Transverse colon (tissue), 4 donors: Measurements from ENCODE around the gene WDR48. TPM values are rescaled to one million over a fixed set of nuclear protein-coding genes. Genes with fewer than 3 reads are reported as not detected.

ENCODE experiments used
- DNase-seq: peaks from one replicate; pipeline ENCODE4 v3.0.0-alpha.2; 2019
- H3K27ac ChIP-seq, 4 donors: fragments of 200-600 bp; sonication (generic); 2 replicates each; pipeline ENCODE4 v1.5.1; 2016 to 2018; ENCODE audit warnings: inconsistent platforms in 4 of 4
- H3K27me3 ChIP-seq: fragments of 200-600 bp; sonication (generic); 2 replicates; pipeline ENCODE4 v1.5.1; 2017; ENCODE audit warnings: inconsistent platforms
- H3K36me3 ChIP-seq, 4 donors: fragments of 200-600 bp; sonication (generic); 2 replicates each; pipeline ENCODE4 v1.5.1; 2017 to 2019; ENCODE audit warnings: inconsistent platforms in 4 of 4
- H3K4me1 ChIP-seq, 4 donors: fragments of 200-600 bp; sonication (generic); 2 replicates each; pipeline ENCODE4 v1.5.1; 2017 to 2020; ENCODE audit warnings: inconsistent platforms in 4 of 4
- H3K4me3 ChIP-seq, 4 donors: fragments of 200-600 bp; sonication (generic); 1 replicate in 1 of 4; 2 replicates in 3 of 4; pipeline versions ENCODE4 v1.5.1 to v1.6.1; 2017 to 2019; ENCODE audit warnings: inconsistent platforms in 4 of 4
- H3K9me3 ChIP-seq, 2 donors: fragments of 200-600 bp; sonication (generic); 2 replicates each; pipeline ENCODE4 v1.5.1; 2017 to 2019; ENCODE audit warnings: inconsistent platforms in 2 of 2
- CTCF ChIP-seq, 5 experiments: fragments of 200-600 bp in 3 of 5; fragments of 450-650 bp in 2 of 5; sonication (generic) in 3 of 5; IDR thresholded peaks; 1 replicate in 2 of 5; 2 replicates in 3 of 5; pipeline ENCODE4 v1.5.1; 2016 to 2017; ENCODE audit warnings: antibody characterized with exemption in 5 of 5, inconsistent platforms in 3 of 5, mild to moderate bottlenecking in 2 of 5, moderate library complexity in 1 of 5
- EP300 ChIP-seq: sonication (generic); formaldehyde crosslinking; IDR thresholded peaks from one replicate; pipeline ENCODE4 v1.6.1; 2017; ENCODE audit warnings: antibody characterized with exemption, low read depth
- POLR2A ChIP-seq: fragments of 450-650 bp; IDR thresholded peaks from one replicate; pipeline ENCODE4 v1.6.1; 2016; ENCODE audit warnings: antibody characterized with exemption, mild to moderate bottlenecking, moderate library complexity
- POLR2AphosphoS5 ChIP-seq, 3 donors: sonication (generic); formaldehyde crosslinking; IDR thresholded peaks; one replicate each; pipeline ENCODE4 v1.6.1; 2016; ENCODE audit warnings: antibody characterized with exemption in 3 of 3
- WGBS, 2 donors: methylation state at CpG; one replicate each; pipeline ENCODE4 v1.1.5; 2018; ENCODE audit warnings: low coverage in 1 of 2; 5-methylcytosine and 5-hydroxymethylcytosine counted together
- in situ Hi-C, 4 donors: fragments of 200-750 bp; cut with MboI; loops; one replicate each; pipeline versions ENCODE4 v1.15.0 to v1.15.1; 2017; ENCODE audit warnings: low sequenced_read_pairs in 3 of 4, low pct_ligation_motif_present in 1 of 4, low pct_unique_long_range_greater_than_20kb in 1 of 4
- intact Hi-C: fragments of 100-400 bp; cut with DNase I; formaldehyde crosslinking; loops from one replicate; pipeline ENCODE4 v1.15.1; 2023; ENCODE audit warnings: low total_unique reads
- total RNA-seq, 4 donors: library from RNA; depleted of rRNA; stranded (reverse); fragments of >200 nt; gene quantifications; one replicate each; pipeline ENCODE4 v1.1.0, GENCODE V29; 2016

Gene WDR48
- total RNA-seq, 4 donors from 2014 or later: 31.0 to 47.6 (median 36.2) TPM

- no peak for TF ChIP-seq POLR2AphosphoS5 (IDR thresholded peaks at IDR 0.05)
- TF ChIP-seq POLR2A: no peak
- no peak for TF ChIP-seq CTCF (IDR thresholded peaks at IDR 0.05)
- no peak for TF ChIP-seq EP300
- intact Hi-C loops: loop anchor here (5.0 to 10.0 kb wide), 2 partner anchors 82 to 280 kb away; partner anchors contain the start of gene SLC25A38
- no peak overlapping the region for H3K27ac ChIP-seq
- no peak for DNase-seq
- H3K4me1 ChIP-seq: peaks cover 25 to 49% (median 35%) of the 10 kb centered on the region in 4 donors
- 86 to 88% methylated on average over 5 to 7 of the region's 7 CpGs for WGBS, 2 donors
- no peak overlapping the region for H3K4me3 ChIP-seq
- in situ Hi-C loops: no loop called here
- no peaks in the 10 kb centered on the region for H3K27me3 ChIP-seq
- H3K9me3 ChIP-seq: no peaks in the 10 kb centered on the region
- no peaks in the 10 kb centered on the region for H3K36me3 ChIP-seq
Observed at GRCh38 chr3:39104961-39105686, 53.3 kb downstream of the WDR48 start.

- no peaks in the 10 kb centered on the region for H3K9me3 ChIP-seq
- H3K27ac ChIP-seq: peak overlapping the region in 1 of 4 donors; percentile 97
- peaks cover 25 to 49% (median 35%) of the 10 kb centered on the region in 4 donors for H3K4me1 ChIP-seq
- H3K36me3 ChIP-seq: no peaks in the 10 kb centered on the region
- no peak for DNase-seq
- intact Hi-C loops (loop anchor here (5.0 to 10.0 kb wide), 2 partner anchors 82 to 279 kb away; partner anchors contain the start of gene SLC25A38), in situ Hi-C loops (no loop called here)
- TF ChIP-seq POLR2A (no peak), POLR2AphosphoS5 (IDR thresholded peaks at IDR 0.05) (no peak), EP300 (no peak), CTCF (IDR thresholded peaks at IDR 0.05) (no peak)
- H3K4me3 ChIP-seq: peak overlapping the region in 1 of 4 donors; percentile 73
- WGBS, 2 donors: 73 to 74% methylated on average over 1 to 3 of the region's 3 CpGs
- no peaks in the 10 kb centered on the region for H3K27me3 ChIP-seq
Observed at GRCh38 chr3:39105687-39106063, 53.9 kb downstream of the WDR48 start.

GRCh38 chr3:39106281-39106811 lies 54.5 kb downstream of the WDR48 start:
- TF ChIP-seq CTCF (IDR thresholded peaks at IDR 0.05): no peak
- TF ChIP-seq EP300: no peak
- TF ChIP-seq POLR2AphosphoS5 (IDR thresholded peaks at IDR 0.05): no peak
- 17% methylated on average over 16 of the region's 16 CpGs; no CpG with 5 or more reads in 1 of the 2 donors for WGBS, 2 donors
- Histone ChIP-seq H3K27me3 (no peaks in the 10 kb centered on the region), H3K4me1 (peaks cover 25 to 46% (median 35%) of the 10 kb centered on the region in 4 donors), H3K9me3 (no peaks in the 10 kb centered on the region), H3K36me3 (no peaks in the 10 kb centered on the region), H3K27ac (peak overlapping the region; percentile 96 to 99 (median 97)), H3K4me3 (peak overlapping the region; percentile 73 to 95 (median 90))
- in situ Hi-C loops: no loop called here
- intact Hi-C loops: loop anchor here (5.0 to 10.0 kb wide), 2 partner anchors 81 to 278 kb away; partner anchors contain the start of gene SLC25A38
- no peak for DNase-seq

GRCh38 chr3:39106851-39107387 lies 55.1 kb downstream of the WDR48 start:
- in situ Hi-C loops: no loop called here
- peaks cover 25 to 45% (median 35%) of the 10 kb centered on the region in 4 donors for H3K4me1 ChIP-seq
- peak; percentile 61 for DNase-seq
- peak overlapping the region; percentile 96 to 99 (median 97) for H3K27ac ChIP-seq
- no peaks in the 10 kb centered on the region for H3K27me3 ChIP-seq
- 0% methylated on average over 7 of the region's 55 CpGs; no CpG with 5 or more reads in 1 of the 2 donors for WGBS, 2 donors
- intact Hi-C loops: loop anchor here (5.0 to 10.0 kb wide), 2 partner anchors 80 to 278 kb away; partner anchors contain the start of gene SLC25A38
- peak overlapping the region; percentile 73 to 95 (median 90) for H3K4me3 ChIP-seq
- no peaks in the 10 kb centered on the region for H3K9me3 ChIP-seq
- no peaks in the 10 kb centered on the region for H3K36me3 ChIP-seq
- TF ChIP-seq POLR2A (no peak), POLR2AphosphoS5 (IDR thresholded peaks at IDR 0.05) (peak in 1 of 3 donors; percentile 4), EP300 (no peak)
